Measurements from ENCODE around the gene GPR12.
A peak's percentile ranks its signal among the peaks of the same experiment; 100 is the strongest.

The GPR12 gene

GRCh38 chr13:26759907-26760831, at the start of gene GPR12:
Gene GPR12 (minus strand): TSS chr13:26760786. CDS start chr13:26759827, 959 bp downstream.
- no peak for TF ChIP-seq Cebpa-rat (IDR thresholded peaks at IDR 0.05)
- H3K4me2 ChIP-seq: no peak within 1 kb of the TSS
- H3K4me1 ChIP-seq: peaks cover 0 to 14% (median 10%) of the 10 kb centered on the region in 10 experiments; a peak in 13 of 20 replicates
- H3K9me3 ChIP-seq (replicated peaks in 1 of 11): peaks cover 0 to 12% (median 0%) of the 10 kb centered on the region in 11 experiments; a peak in 5 of 22 replicates
- no peak within 1 kb of the TSS for H3K4me3 ChIP-seq
- H3K9ac ChIP-seq: no peak within 1 kb of the TSS
- no peaks in the 10 kb centered on the region for H4K20me1 ChIP-seq
- no peaks in the 10 kb centered on the region for H3K36me3 ChIP-seq
- H3K27ac ChIP-seq: no peak within 1 kb of the TSS
- no peaks in the 10 kb centered on the region for H3K27me3 ChIP-seq

GRCh38 chr13:26810095-26810494, 49.5 kb upstream of the GPR12 start:
- Histone ChIP-seq H3K27ac (no peak overlapping the region), H3K4me3 (no peak overlapping the region)
- no peak for TF ChIP-seq Cebpa-rat (IDR thresholded peaks at IDR 0.05)

GRCh38 chr13:26806891-26807290, 46.3 kb upstream of the GPR12 start:
- Histone ChIP-seq H4K20me1 (no peaks in the 10 kb centered on the region), H3K9ac (no peak overlapping the region), H3K27me3 (no peaks in the 10 kb centered on the region; a peak in 1 of 22 replicates), H3K4me3 (no peak overlapping the region), H3K9me3 (replicated peaks in 1 of 11) (peaks cover 0 to 8% (median 0%) of the 10 kb centered on the region in 11 experiments; a peak in 4 of 22 replicates), H3K4me2 (no peak overlapping the region), H3K36me3 (no peaks in the 10 kb centered on the region), H3K27ac (no peak overlapping the region), H3K4me1 (no peaks in the 10 kb centered on the region)
- no peak for TF ChIP-seq Cebpa-rat (IDR thresholded peaks at IDR 0.05)

More at GRCh38 chr13:26810095-26810494, 49.5 kb upstream of the GPR12 start:
- Histone ChIP-seq H3K4me1 (no peaks in the 10 kb centered on the region), H4K20me1 (no peaks in the 10 kb centered on the region), H3K4me2 (no peak overlapping the region), H3K9me3 (replicated peaks in 1 of 11) (no peaks in the 10 kb centered on the region; a peak in 1 of 22 replicates), H3K27me3 (no peaks in the 10 kb centered on the region; a peak in 1 of 22 replicates), H3K36me3 (no peaks in the 10 kb centered on the region), H3K9ac (no peak overlapping the region)

GRCh38 chr13:26787961-26788360, 27.4 kb upstream of the GPR12 start:
- no peak for TF ChIP-seq Cebpa-rat (IDR thresholded peaks at IDR 0.05)
- H3K9ac ChIP-seq: no peak overlapping the region
- H3K9me3 ChIP-seq (replicated peaks in 1 of 11): peaks cover 0 to 4% (median 0%) of the 10 kb centered on the region in 11 experiments; a peak in 2 of 22 replicates

DNA sequence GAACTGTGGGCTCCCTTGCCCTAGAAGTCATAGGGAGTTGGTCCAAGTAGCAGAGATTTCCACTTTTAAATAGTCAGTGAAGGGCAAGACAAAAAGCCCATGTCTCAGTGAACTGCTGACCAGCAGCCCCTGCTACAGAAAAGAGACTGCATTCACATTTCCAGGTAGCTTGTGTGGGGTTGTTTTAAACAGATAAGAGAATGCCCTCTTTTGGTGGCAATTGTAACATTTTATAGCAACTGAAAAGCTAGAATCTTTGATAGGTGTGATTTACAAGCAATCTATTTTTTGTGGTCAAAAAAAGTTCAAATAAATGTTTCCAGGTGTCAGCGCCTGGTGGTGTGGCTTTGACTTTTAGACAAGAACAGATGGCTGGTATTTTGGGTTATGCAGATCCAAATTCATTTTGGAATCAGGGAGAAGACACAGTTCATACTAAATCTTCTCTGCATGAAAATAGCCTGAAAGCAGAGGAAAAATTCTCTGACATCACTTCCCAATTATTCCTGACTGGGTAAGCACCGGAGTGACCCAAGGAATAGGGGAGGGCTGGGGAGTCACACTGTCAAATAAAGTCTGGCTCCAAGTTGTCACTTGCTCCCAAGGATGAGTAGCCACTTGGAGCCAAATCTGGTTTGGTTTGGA, 26.2 kb upstream of the GPR12 start:
- no peak overlapping the region for H3K27ac ChIP-seq
- no peaks in the 10 kb centered on the region for H4K20me1 ChIP-seq
- no peaks in the 10 kb centered on the region for H3K27me3 ChIP-seq

More at GRCh38 chr13:26787961-26788360, 27.4 kb upstream of the GPR12 start:
- Histone ChIP-seq H3K4me1 (peaks cover 21 to 26% (median 23%) of the 10 kb centered on the region in 10 experiments), H3K27ac (no peak overlapping the region), H4K20me1 (no peaks in the 10 kb centered on the region), H3K27me3 (no peaks in the 10 kb centered on the region), H3K4me2 (no peak overlapping the region), H3K36me3 (no peaks in the 10 kb centered on the region), H3K4me3 (no peak overlapping the region)

GRCh38 chr13:26785838-26786630, 25.4 kb upstream of the GPR12 start:
- H3K4me1 ChIP-seq: peaks cover 21 to 26% (median 24%) of the 10 kb centered on the region in 10 experiments
- H3K4me2 ChIP-seq: peak overlapping the region; percentile 82 to 94 (median 90)
- H3K36me3 ChIP-seq: no peaks in the 10 kb centered on the region
- peak overlapping the region; percentile 36 to 62 (median 46) for H3K4me3 ChIP-seq
- TF ChIP-seq Cebpa-rat (IDR thresholded peaks at IDR 0.05): no peak
- H3K27ac ChIP-seq: peak overlapping the region in 7 of 11 experiments; percentile 8 to 66 (median 35); a peak in 8 of 22 replicates
- no peaks in the 10 kb centered on the region for H4K20me1 ChIP-seq
- no peaks in the 10 kb centered on the region for H3K27me3 ChIP-seq
- peak overlapping the region in 10 of 11 experiments; percentile 8 to 62 (median 30); a peak in 11 of 22 replicates for H3K9ac ChIP-seq
- peaks cover 0 to 17% (median 11%) of the 10 kb centered on the region in 11 experiments; a peak in 8 of 22 replicates for H3K9me3 ChIP-seq (replicated peaks in 1 of 11)

More for the DNA sequence above, 26.2 kb upstream of the GPR12 start:
- H3K4me3 ChIP-seq: no peak overlapping the region
- peak overlapping the region; percentile 82 to 94 (median 90); a peak in 15 of 22 replicates for H3K4me2 ChIP-seq
- TF ChIP-seq Cebpa-rat (IDR thresholded peaks at IDR 0.05): no peak
- peaks cover 0 to 14% (median 10%) of the 10 kb centered on the region in 11 experiments; a peak in 8 of 22 replicates for H3K9me3 ChIP-seq (replicated peaks in 1 of 11)
- H3K4me1 ChIP-seq: peaks cover 21 to 26% (median 23%) of the 10 kb centered on the region in 10 experiments
- no peak overlapping the region for H3K9ac ChIP-seq
- H3K36me3 ChIP-seq: no peaks in the 10 kb centered on the region

- peak overlapping the region in 7 of 11 experiments; percentile 8 to 66 (median 35); a peak in 8 of 22 replicates for H3K27ac ChIP-seq
- H3K9ac ChIP-seq: peak overlapping the region in 9 of 11 experiments; percentile 13 to 62 (median 37); a peak in 11 of 22 replicates
- H4K20me1 ChIP-seq: no peaks in the 10 kb centered on the region
- H3K36me3 ChIP-seq: no peaks in the 10 kb centered on the region
- no peaks in the 10 kb centered on the region for H3K27me3 ChIP-seq
- H3K4me2 ChIP-seq: peak overlapping the region; percentile 82 to 94 (median 90)
- peak overlapping the region; percentile 36 to 62 (median 46) for H3K4me3 ChIP-seq
- no peak for TF ChIP-seq Cebpa-rat (IDR thresholded peaks at IDR 0.05)
- H3K4me1 ChIP-seq: peaks cover 21 to 28% (median 24%) of the 10 kb centered on the region in 10 experiments
- peaks cover 0 to 17% (median 11%) of the 10 kb centered on the region in 11 experiments; a peak in 8 of 22 replicates for H3K9me3 ChIP-seq (replicated peaks in 1 of 11)
Measured at GRCh38 chr13:26784704-26785639, 24.4 kb upstream of the GPR12 start.
